ENCODE results near the gene CERS6. TPM values are rescaled to one million over a fixed set of nuclear protein-coding genes. Genes with fewer than 3 reads are reported as not detected.
"Not testable (repeated sequence)": the region's sequence is repeated elsewhere in the genome, so short reads cannot be mapped to it uniquely, and the experiment has no call there.

CERS6 gene
- total and polyA plus RNA-seq, 2 donors from 2014 or later, result 9.4 to 18.8 TPM

- TF ChIP-seq CTCF (IDR thresholded peaks at IDR 0.05; ENCODE audit: borderline replicate concordance, extremely low read depth, insufficient read depth), result no peak
These were observed 44.4 kb downstream of the CERS6 start for GRCh38 chr2:168500516-168500915.

GRCh38 chr2:168501466-168502065 lies 45.5 kb downstream of the CERS6 start:
- TF ChIP-seq CTCF (IDR thresholded peaks at IDR 0.05; ENCODE audit: borderline replicate concordance, extremely low read depth, insufficient read depth), result no peak
- Histone ChIP-seq H3K4me3 (ENCODE audit: low read length in 3 of 3) (no peak overlapping the region), H3K27ac (ENCODE audit: low read depth in 2 of 2, low read length in 2 of 2) (no peak overlapping the region), H3K36me3 (ENCODE audit: control insufficient read depth in 2 of 3, insufficient read depth in 3 of 3, low read length in 3 of 3) (no peaks in the 10 kb centered on the region), H3K9me3 (ENCODE audit: control insufficient read depth in 2 of 3, insufficient read depth in 1 of 3, low read length in 3 of 3) (no peaks in the 10 kb centered on the region), H3K27me3 (ENCODE audit: control insufficient read depth, insufficient read depth, low read length) (no peaks in the 10 kb centered on the region), H3K4me1 (ENCODE audit: control insufficient read depth in 2 of 3, insufficient read depth in 2 of 3, low read depth in 1 of 3, low read length in 3 of 3) (no peaks in the 10 kb centered on the region), H3K9ac (ENCODE audit: low read length in 3 of 3) (no peak overlapping the region)
- FAIRE-seq, result no peak
- intact Hi-C loops (cut with DNase I), result no loop called here
- DNase-seq, result no peak

More at GRCh38 chr2:168500516-168500915, 44.4 kb downstream of the CERS6 start:
- no peaks in the 10 kb centered on the region for H3K36me3 ChIP-seq (ENCODE audit: control insufficient read depth in 2 of 3, insufficient read depth in 3 of 3, low read length in 3 of 3)
- H3K9me3 ChIP-seq (ENCODE audit: control insufficient read depth in 2 of 3, insufficient read depth in 1 of 3, low read length in 3 of 3), result no peaks in the 10 kb centered on the region
- no peak overlapping the region for H3K27ac ChIP-seq (ENCODE audit: low read depth in 2 of 2, low read length in 2 of 2)
- FAIRE-seq, result no peak
- no peaks in the 10 kb centered on the region for H3K27me3 ChIP-seq (ENCODE audit: control insufficient read depth, insufficient read depth, low read length)
- H3K4me1 ChIP-seq (ENCODE audit: control insufficient read depth in 2 of 3, insufficient read depth in 2 of 3, low read depth in 1 of 3, low read length in 3 of 3), result no peaks in the 10 kb centered on the region
- H3K9ac ChIP-seq (ENCODE audit: low read length in 3 of 3), result no peak overlapping the region
- DNase-seq, result no peak
- intact Hi-C loops (cut with DNase I), result no loop called here
- H3K4me3 ChIP-seq (ENCODE audit: low read length in 3 of 3), result no peak overlapping the region

- intact Hi-C loops (cut with DNase I); H3K4me1 ChIP-seq (ENCODE audit: control insufficient read depth in 2 of 3, insufficient read depth in 2 of 3, low read depth in 1 of 3, low read length in 3 of 3); H3K9me3 ChIP-seq (ENCODE audit: control insufficient read depth in 2 of 3, insufficient read depth in 1 of 3, low read length in 3 of 3); H3K9ac ChIP-seq (ENCODE audit: low read length in 3 of 3); H3K27me3 ChIP-seq (ENCODE audit: control insufficient read depth, insufficient read depth, low read length); H3K4me3 ChIP-seq (ENCODE audit: low read length in 3 of 3); FAIRE-seq; DNase-seq; H3K27ac ChIP-seq (ENCODE audit: low read depth in 2 of 2, low read length in 2 of 2); H3K36me3 ChIP-seq (ENCODE audit: control insufficient read depth in 2 of 3, insufficient read depth in 3 of 3, low read length in 3 of 3): not testable (repeated sequence)
These were observed 46.8 kb downstream of the CERS6 start for GRCh38 chr2:168502852-168503251.

- no peak overlapping the region for H3K9ac ChIP-seq (ENCODE audit: low read length in 3 of 3)
- no peaks in the 10 kb centered on the region for H3K9me3 ChIP-seq (ENCODE audit: control insufficient read depth in 2 of 3, insufficient read depth in 1 of 3, low read length in 3 of 3)
- no peaks in the 10 kb centered on the region for H3K27me3 ChIP-seq (ENCODE audit: control insufficient read depth, insufficient read depth, low read length)
- no peaks in the 10 kb centered on the region for H3K36me3 ChIP-seq (ENCODE audit: control insufficient read depth in 2 of 3, insufficient read depth in 3 of 3, low read length in 3 of 3)
- no peak overlapping the region for H3K27ac ChIP-seq (ENCODE audit: low read depth in 2 of 2, low read length in 2 of 2)
- no peak for TF ChIP-seq CTCF (IDR thresholded peaks at IDR 0.05; ENCODE audit: borderline replicate concordance, extremely low read depth, insufficient read depth)
- no peak for FAIRE-seq
- no peak overlapping the region for H3K4me3 ChIP-seq (ENCODE audit: low read length in 3 of 3)
- intact Hi-C loops (cut with DNase I), result no loop called here
- H3K4me1 ChIP-seq (ENCODE audit: control insufficient read depth in 2 of 3, insufficient read depth in 2 of 3, low read depth in 1 of 3, low read length in 3 of 3), result no peaks in the 10 kb centered on the region
- no peak for DNase-seq
These were observed 47.8 kb downstream of the CERS6 start for GRCh38 chr2:168503901-168504300.

All from kidney (tissue), 14 donors.